ENCODE data around the gene DRG2.

DNA sequence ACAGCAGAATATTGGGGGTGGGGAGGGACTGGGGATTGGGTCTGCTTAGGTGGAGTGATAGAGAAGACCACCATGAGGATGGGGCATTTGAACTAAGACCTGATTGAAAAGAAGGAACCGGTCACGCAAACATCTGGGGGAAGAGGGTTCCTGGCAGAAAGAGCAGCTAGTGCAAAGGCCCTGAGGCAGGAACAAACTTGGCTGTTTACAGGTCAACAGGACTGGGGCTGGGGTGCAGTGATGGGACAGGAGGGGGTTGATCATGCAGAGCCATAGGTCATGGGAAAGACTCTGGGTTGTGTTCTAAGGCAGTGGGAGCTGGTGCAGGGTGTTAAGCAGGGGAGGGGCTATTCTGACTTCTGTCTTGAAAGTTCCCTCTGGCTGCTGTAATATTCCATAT, 1.9 kb downstream of the DRG2 start:
- no peak for TF ChIP-seq POLR2AphosphoS5 (IDR thresholded peaks at IDR 0.05; ENCODE audit: borderline replicate concordance, low read depth, low read length)
- TF ChIP-seq EZH2 (IDR thresholded peaks at IDR 0.05): no peak

Data from SK-N-MC (cell line).